Adipocyte (in vitro differentiated cells): Measurements from ENCODE around the gene FSIP1.

Experiments used
- DNase-seq: peaks from one replicate; pipeline ENCODE4 v3.0.0-alpha.2; 2015; ENCODE audit warnings: low read depth
- H3K27me3 ChIP-seq: replicated peaks from 2 replicates; pipeline ENCODE4 v1.7.0; 2013; ENCODE audit warnings: mild to moderate bottlenecking, low read length, moderate library complexity; ENCODE audit not compliant: control insufficient read depth, insufficient read depth
- H3K36me3 ChIP-seq: 2 replicates; pipeline ENCODE4 v1.7.0; 2013; ENCODE audit warnings: low read length, mild to moderate bottlenecking, moderate library complexity; ENCODE audit not compliant: control insufficient read depth, insufficient read depth, severe bottlenecking
- H3K4me1 ChIP-seq: 2 replicates; pipeline ENCODE4 v1.7.0; 2013; ENCODE audit warnings: mild to moderate bottlenecking, low read length, moderate library complexity; ENCODE audit not compliant: control insufficient read depth, insufficient read depth
- H3K4me3 ChIP-seq: 2 replicates; pipeline ENCODE4 v1.7.0; 2013; ENCODE audit warnings: mild to moderate bottlenecking, low read length, moderate library complexity
- H3K9ac ChIP-seq: 2 replicates; pipeline ENCODE4 v1.7.0; 2013; ENCODE audit warnings: mild to moderate bottlenecking, low read length, moderate library complexity
- H3K9me3 ChIP-seq: 2 replicates; pipeline ENCODE4 v1.7.0; 2013; ENCODE audit warnings: mild to moderate bottlenecking, low read length, moderate library complexity; ENCODE audit not compliant: control insufficient read depth

FSIP1 gene

GRCh38 chr15:39807791-39808190, 25.1 kb upstream of the FSIP1 start:
- Histone ChIP-seq H3K4me1 (peaks cover 17% of the 10 kb centered on the region), H3K27me3 (no peaks in the 10 kb centered on the region), H3K9me3 (no peaks in the 10 kb centered on the region), H3K36me3 (peaks cover 18% of the 10 kb centered on the region), H3K9ac (no peak overlapping the region), H3K4me3 (no peak overlapping the region)
- no peak for DNase-seq

GRCh38 chr15:39804026-39804425, 21.4 kb upstream of the FSIP1 start:
- DNase-seq = peak; percentile 82

GRCh38 chr15:39803016-39803415, 20.4 kb upstream of the FSIP1 start:
- peaks cover 40% of the 10 kb centered on the region for H3K36me3 ChIP-seq
- no peak for DNase-seq
- peaks cover 9% of the 10 kb centered on the region for H3K4me1 ChIP-seq
- no peaks in the 10 kb centered on the region for H3K27me3 ChIP-seq
- H3K9me3 ChIP-seq = no peaks in the 10 kb centered on the region
- no peak overlapping the region for H3K9ac ChIP-seq
- H3K4me3 ChIP-seq = no peak overlapping the region

More at GRCh38 chr15:39804026-39804425, 21.4 kb upstream of the FSIP1 start:
- H3K36me3 ChIP-seq = peaks cover 40% of the 10 kb centered on the region
- no peaks in the 10 kb centered on the region for H3K27me3 ChIP-seq
- H3K4me3 ChIP-seq = no peak overlapping the region
- H3K9me3 ChIP-seq = no peaks in the 10 kb centered on the region
- peaks cover 9% of the 10 kb centered on the region for H3K4me1 ChIP-seq
- no peak overlapping the region for H3K9ac ChIP-seq

- Histone ChIP-seq H3K4me3 (no peak overlapping the region), H3K36me3 (peaks cover 38% of the 10 kb centered on the region), H3K4me1 (peaks cover 9% of the 10 kb centered on the region), H3K27me3 (no peaks in the 10 kb centered on the region), H3K9me3 (no peaks in the 10 kb centered on the region), H3K9ac (no peak overlapping the region)
- no peak for DNase-seq
Measured at GRCh38 chr15:39801641-39802309, 19.1 kb upstream of the FSIP1 start.

GRCh38 chr15:39799552-39800011, 16.9 kb upstream of the FSIP1 start:
- no peaks in the 10 kb centered on the region for H3K9me3 ChIP-seq
- peaks cover 9% of the 10 kb centered on the region for H3K4me1 ChIP-seq
- no peak overlapping the region for H3K9ac ChIP-seq
- no peak overlapping the region for H3K4me3 ChIP-seq
- H3K27me3 ChIP-seq = no peaks in the 10 kb centered on the region
- no peak for DNase-seq
- H3K36me3 ChIP-seq = peaks cover 22% of the 10 kb centered on the region

- Histone ChIP-seq H3K27me3 (no peaks in the 10 kb centered on the region), H3K4me1 (no peaks in the 10 kb centered on the region), H3K36me3 (peaks cover 22% of the 10 kb centered on the region), H3K4me3 (no peak overlapping the region), H3K9me3 (no peaks in the 10 kb centered on the region), H3K9ac (no peak overlapping the region)
- DNase-seq = no peak
Measured at GRCh38 chr15:39798382-39798781, 15.7 kb upstream of the FSIP1 start.

GRCh38 chr15:39797407-39797806, 14.8 kb upstream of the FSIP1 start:
- Histone ChIP-seq H3K36me3 (peaks cover 22% of the 10 kb centered on the region), H3K4me3 (no peak overlapping the region), H3K4me1 (peaks cover 7% of the 10 kb centered on the region), H3K27me3 (no peaks in the 10 kb centered on the region), H3K9me3 (no peaks in the 10 kb centered on the region), H3K9ac (no peak overlapping the region)
- no peak for DNase-seq

- Histone ChIP-seq H3K36me3 (peaks cover 18% of the 10 kb centered on the region), H3K4me3 (no peak overlapping the region), H3K9me3 (no peaks in the 10 kb centered on the region), H3K27me3 (no peaks in the 10 kb centered on the region), H3K4me1 (peaks cover 14% of the 10 kb centered on the region), H3K9ac (no peak overlapping the region)
- DNase-seq = no peak
Measured at GRCh38 chr15:39796601-39797000, 14.0 kb upstream of the FSIP1 start.

GRCh38 chr15:39795486-39795885, 12.8 kb upstream of the FSIP1 start:
- H3K9me3 ChIP-seq = no peaks in the 10 kb centered on the region
- H3K27me3 ChIP-seq = no peaks in the 10 kb centered on the region

GRCh38 chr15:39794954-39795353, 12.3 kb upstream of the FSIP1 start:
- Histone ChIP-seq H3K9me3 (no peaks in the 10 kb centered on the region), H3K9ac (no peak overlapping the region), H3K27me3 (no peaks in the 10 kb centered on the region), H3K4me1 (peaks cover 16% of the 10 kb centered on the region), H3K36me3 (peaks cover 4% of the 10 kb centered on the region), H3K4me3 (no peak overlapping the region)
- no peak for DNase-seq

More at GRCh38 chr15:39795486-39795885, 12.8 kb upstream of the FSIP1 start:
- no peak for DNase-seq
- H3K9ac ChIP-seq = no peak overlapping the region
- H3K4me1 ChIP-seq = peaks cover 14% of the 10 kb centered on the region
- peaks cover 8% of the 10 kb centered on the region for H3K36me3 ChIP-seq
- H3K4me3 ChIP-seq = no peak overlapping the region

- Histone ChIP-seq H3K27me3 (no peaks in the 10 kb centered on the region), H3K9me3 (no peaks in the 10 kb centered on the region), H3K4me1 (peaks cover 27% of the 10 kb centered on the region), H3K4me3 (no peak overlapping the region), H3K9ac (no peak overlapping the region), H3K36me3 (no peaks in the 10 kb centered on the region)
- no peak for DNase-seq
Measured at GRCh38 chr15:39793923-39794322, 11.3 kb upstream of the FSIP1 start.

GRCh38 chr15:39792844-39793335, 10.2 kb upstream of the FSIP1 start:
- no peak for DNase-seq

More at GRCh38 chr15:39792844-39793335, 10.2 kb upstream of the FSIP1 start:
- Histone ChIP-seq H3K27me3 (no peaks in the 10 kb centered on the region), H3K36me3 (no peaks in the 10 kb centered on the region), H3K9me3 (no peaks in the 10 kb centered on the region), H3K4me3 (no peak overlapping the region), H3K4me1 (peaks cover 37% of the 10 kb centered on the region), H3K9ac (no peak overlapping the region)
